ENCODE measurements around the gene UNC79.

Gene UNC79

GRCh38 chr14:93708311-93708734 lies 277.6 kb downstream of the UNC79 start:
- H3K79me2 ChIP-seq (ENCODE audit: insufficient read depth, low read length): no peaks in the 10 kb centered on the region
- H3K9ac ChIP-seq (ENCODE audit: low read length): no peak overlapping the region

GRCh38 chr14:93708800-93709199 lies 278.1 kb downstream of the UNC79 start:
- Histone ChIP-seq H3F3A (ENCODE audit: insufficient read depth) (no peaks in the 10 kb centered on the region), H3K9ac (ENCODE audit: low read length) (no peak overlapping the region), H3K27ac (ENCODE audit: low read depth, low read length) (no peak overlapping the region), H3K4me3 (ENCODE audit: insufficient read depth, low read length, poor library complexity, severe bottlenecking) (no peak overlapping the region), H4K20me1 (ENCODE audit: low read depth, low read length) (no peaks in the 10 kb centered on the region), H3K9me3 (ENCODE audit: insufficient read depth, low read length) (no peaks in the 10 kb centered on the region), H3K27me3 (ENCODE audit: low read length) (no peaks in the 10 kb centered on the region), H2AFZ (ENCODE audit: low read depth, low read length, severe bottlenecking) (no peak overlapping the region), H3K79me2 (ENCODE audit: insufficient read depth, low read length) (no peaks in the 10 kb centered on the region), H3K36me3 (ENCODE audit: low read length) (no peaks in the 10 kb centered on the region), H3K9me2 (replicated peaks; ENCODE audit: insufficient read depth, low read length) (no peaks in the 10 kb centered on the region), H3K4me2 (ENCODE audit: low read depth, low read length, poor library complexity, severe bottlenecking) (no peak overlapping the region)
- TF ChIP-seq EZH2phosphoT487 (conservative IDR thresholded peaks at IDR 0.05; ENCODE audit: low read length): no peak
- no peak for TF ChIP-seq CTCF (IDR thresholded peaks at IDR 0.05; ENCODE audit: insufficient read depth, low read length, poor library complexity, severe bottlenecking)

More at GRCh38 chr14:93708311-93708734, 277.6 kb downstream of the UNC79 start:
- Histone ChIP-seq H3F3A (ENCODE audit: insufficient read depth) (no peaks in the 10 kb centered on the region), H3K9me3 (ENCODE audit: insufficient read depth, low read length) (no peaks in the 10 kb centered on the region), H3K27me3 (ENCODE audit: low read length) (no peaks in the 10 kb centered on the region), H3K4me2 (ENCODE audit: low read depth, low read length, poor library complexity, severe bottlenecking) (no peak overlapping the region), H3K9me2 (replicated peaks; ENCODE audit: insufficient read depth, low read length) (no peaks in the 10 kb centered on the region), H2AFZ (ENCODE audit: low read depth, low read length, severe bottlenecking) (no peak overlapping the region), H3K36me3 (ENCODE audit: low read length) (no peaks in the 10 kb centered on the region), H3K27ac (ENCODE audit: low read depth, low read length) (no peak overlapping the region), H4K20me1 (ENCODE audit: low read depth, low read length) (no peaks in the 10 kb centered on the region), H3K4me3 (ENCODE audit: insufficient read depth, low read length, poor library complexity, severe bottlenecking) (no peak overlapping the region)
- TF ChIP-seq EZH2phosphoT487 (conservative IDR thresholded peaks at IDR 0.05; ENCODE audit: low read length): no peak
- TF ChIP-seq CTCF (IDR thresholded peaks at IDR 0.05; ENCODE audit: insufficient read depth, low read length, poor library complexity, severe bottlenecking): no peak

- Histone ChIP-seq H3K4me2 (ENCODE audit: low read depth, low read length, poor library complexity, severe bottlenecking) (no peak overlapping the region), H2AFZ (ENCODE audit: low read depth, low read length, severe bottlenecking) (no peak overlapping the region)
Observed at GRCh38 chr14:93709249-93709648, 278.5 kb downstream of the UNC79 start.

More at GRCh38 chr14:93709249-93709648, 278.5 kb downstream of the UNC79 start:
- no peaks in the 10 kb centered on the region for H3F3A ChIP-seq (ENCODE audit: insufficient read depth)
- no peaks in the 10 kb centered on the region for H3K9me3 ChIP-seq (ENCODE audit: insufficient read depth, low read length)
- H3K27ac ChIP-seq (ENCODE audit: low read depth, low read length): no peak overlapping the region
- H3K27me3 ChIP-seq (ENCODE audit: low read length): no peaks in the 10 kb centered on the region
- H3K4me3 ChIP-seq (ENCODE audit: insufficient read depth, low read length, poor library complexity, severe bottlenecking): no peak overlapping the region
- H3K9me2 ChIP-seq (replicated peaks; ENCODE audit: insufficient read depth, low read length): no peaks in the 10 kb centered on the region
- H3K9ac ChIP-seq (ENCODE audit: low read length): no peak overlapping the region
- TF ChIP-seq CTCF (IDR thresholded peaks at IDR 0.05; ENCODE audit: insufficient read depth, low read length, poor library complexity, severe bottlenecking): no peak
- TF ChIP-seq EZH2phosphoT487 (conservative IDR thresholded peaks at IDR 0.05; ENCODE audit: low read length): no peak
- no peaks in the 10 kb centered on the region for H3K79me2 ChIP-seq (ENCODE audit: insufficient read depth, low read length)
- no peaks in the 10 kb centered on the region for H3K36me3 ChIP-seq (ENCODE audit: low read length)
- no peaks in the 10 kb centered on the region for H4K20me1 ChIP-seq (ENCODE audit: low read depth, low read length)
